NOMO-1 treated with DMSO at 0.1 percent for 48 hours (cell line): ENCODE data around the gene HRAS.
A peak's percentile ranks its signal among the peaks of the same experiment; 100 is the strongest.

Experiments
- DNase-seq: peaks from one replicate; lab custom pipeline; 2025; ENCODE audit not compliant: unreplicated experiment; lab: John Stamatoyannopoulos, UW

The HRAS gene

DNA sequence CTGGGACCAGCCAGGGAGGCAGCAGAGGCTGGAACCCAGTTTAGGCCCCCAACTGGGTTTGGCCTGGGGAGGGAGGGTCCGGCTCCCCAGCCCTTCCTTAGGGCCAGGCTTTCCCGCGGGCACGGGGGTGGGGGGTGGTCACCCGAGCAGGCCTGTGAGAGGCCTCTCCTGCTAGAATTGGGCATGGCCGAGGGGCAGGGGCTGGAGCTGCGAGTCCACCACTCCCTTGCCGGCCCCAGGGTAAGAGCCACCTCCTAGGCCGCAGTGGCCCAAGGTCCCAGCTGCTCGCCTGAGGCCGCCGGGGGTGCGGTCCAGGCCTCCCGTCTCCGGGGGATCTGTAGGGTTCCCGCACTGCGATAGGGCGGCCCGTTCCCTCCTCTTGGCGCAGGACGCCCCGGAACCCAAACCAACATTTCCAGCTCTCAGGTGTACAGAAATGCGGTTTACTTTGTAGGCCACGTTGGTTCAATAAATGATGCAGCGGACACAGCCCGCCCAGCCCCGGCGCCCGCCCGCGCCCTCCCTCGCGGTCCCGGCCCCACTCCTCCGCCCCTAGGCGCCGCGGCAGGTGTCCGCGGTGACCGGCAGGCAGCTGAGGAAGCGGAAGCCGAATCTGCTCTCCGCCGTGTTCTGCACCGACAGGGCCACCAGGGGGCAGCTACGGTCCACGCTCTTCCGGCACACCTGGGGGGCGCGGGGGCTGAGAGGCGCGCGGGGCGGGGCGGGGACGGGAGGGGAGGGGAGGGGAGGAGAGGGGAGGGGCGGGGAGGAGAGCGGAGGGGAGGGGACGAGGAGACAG lies 19.3 kb upstream of the HRAS start:
- peak; percentile 56 for DNase-seq

- DNase-seq = no peak
These were observed 18.6 kb upstream of the HRAS start for GRCh38 chr11:553988-554340.

DNA sequence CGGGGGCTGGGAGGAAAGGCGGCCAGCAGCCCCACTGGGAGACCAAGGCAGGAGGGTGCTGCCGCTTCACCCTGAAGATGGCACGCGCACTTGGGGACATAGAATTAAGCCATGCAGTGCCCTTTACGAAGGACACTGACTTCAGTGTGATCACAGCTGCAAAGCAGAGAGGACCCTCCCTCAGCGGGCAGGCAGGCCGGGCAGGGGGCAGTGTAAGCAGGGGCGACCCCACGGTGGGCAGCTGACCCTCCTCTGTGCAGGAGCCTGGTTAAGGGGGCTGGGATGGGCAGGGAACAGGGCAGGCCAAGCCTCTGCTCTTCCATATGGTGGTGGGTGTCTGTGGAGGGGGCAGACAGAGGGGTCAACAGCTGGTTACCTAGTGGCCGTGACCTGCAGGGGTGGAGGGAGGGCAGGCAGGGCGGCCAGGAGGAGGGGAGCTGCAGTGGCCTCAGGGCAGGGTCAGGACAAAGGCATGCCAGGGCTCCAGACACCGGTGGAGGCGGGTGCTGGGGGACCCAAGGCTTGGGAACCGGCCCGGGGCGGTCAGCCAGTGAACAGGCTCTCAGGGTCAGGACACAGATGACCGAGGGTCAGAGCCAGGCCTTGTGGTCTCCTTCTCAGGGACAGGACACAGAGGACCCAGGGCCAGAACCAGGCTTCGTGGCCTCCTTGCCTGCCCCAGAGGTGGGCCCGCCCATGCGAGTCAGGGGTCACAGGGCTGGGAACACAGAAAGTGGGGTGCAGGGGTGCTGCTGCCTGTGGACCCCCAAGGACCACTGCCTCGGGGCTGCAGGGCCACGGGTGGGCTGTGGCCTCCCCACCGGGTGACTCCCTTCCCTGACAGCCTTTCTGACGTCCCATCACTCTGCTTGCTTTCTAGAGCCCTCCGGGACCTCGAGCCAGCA lies 18.0 kb upstream of the HRAS start:
- no peak for DNase-seq

DNA sequence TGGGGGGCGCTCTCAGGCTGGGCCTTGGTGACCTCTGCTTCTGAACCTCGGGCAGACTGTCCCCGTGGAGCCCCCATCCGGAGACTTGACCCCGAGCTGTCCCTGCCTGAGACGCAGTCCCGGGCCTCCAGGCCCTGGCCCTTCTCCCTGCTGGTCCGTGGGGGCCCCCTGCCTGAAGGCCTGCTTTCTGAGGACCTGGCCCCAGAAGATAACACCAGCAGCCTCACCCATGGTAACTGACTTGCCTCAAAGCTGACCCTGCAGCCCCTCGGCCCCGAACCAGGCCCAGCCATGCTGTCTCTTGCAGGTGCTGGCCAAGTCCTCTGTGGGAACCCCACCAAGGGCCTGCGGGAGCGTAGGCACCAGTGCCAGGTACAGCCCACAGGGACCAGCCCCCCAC lies 16.2 kb upstream of the HRAS start:
- DNase-seq = no peak

- no peak for DNase-seq
These were observed 15.8 kb upstream of the HRAS start for GRCh38 chr11:551131-551530.

GRCh38 chr11:550746-551085 lies 15.3 kb upstream of the HRAS start:
- DNase-seq = no peak

DNA sequence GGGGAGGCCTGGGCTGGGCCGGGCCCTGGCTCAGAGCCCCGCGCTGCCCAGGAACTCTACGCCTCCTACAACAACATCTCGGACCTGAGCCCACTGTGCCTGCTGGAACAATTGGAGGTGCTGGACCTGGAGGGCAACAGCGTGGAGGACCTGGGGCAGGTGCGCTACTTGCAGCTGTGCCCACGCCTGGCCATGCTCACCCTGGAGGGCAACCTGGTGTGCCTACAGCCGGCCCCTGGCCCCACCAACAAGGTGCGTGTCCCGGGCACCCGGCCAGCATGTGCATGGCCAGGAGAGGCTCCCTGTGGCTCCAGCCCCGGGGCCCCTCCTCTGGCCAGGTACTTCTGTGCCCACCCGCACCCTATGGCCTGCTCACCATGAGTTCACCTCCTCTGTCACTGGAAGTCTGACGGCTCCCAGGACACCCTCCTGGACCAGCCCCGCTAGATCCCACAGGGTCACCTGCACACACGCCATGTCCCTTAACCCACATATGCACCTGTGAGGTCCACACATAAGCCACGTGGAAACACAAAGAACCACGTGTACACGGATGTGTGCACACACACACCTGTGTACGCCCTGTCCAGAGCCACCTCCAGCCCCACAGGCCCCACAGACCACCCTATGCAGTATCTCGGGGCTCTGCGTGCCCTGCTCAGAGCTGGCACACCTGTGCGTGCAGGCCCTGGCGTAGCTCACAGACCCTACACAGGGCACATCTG lies 14.8 kb upstream of the HRAS start:
- no peak for DNase-seq

DNA sequence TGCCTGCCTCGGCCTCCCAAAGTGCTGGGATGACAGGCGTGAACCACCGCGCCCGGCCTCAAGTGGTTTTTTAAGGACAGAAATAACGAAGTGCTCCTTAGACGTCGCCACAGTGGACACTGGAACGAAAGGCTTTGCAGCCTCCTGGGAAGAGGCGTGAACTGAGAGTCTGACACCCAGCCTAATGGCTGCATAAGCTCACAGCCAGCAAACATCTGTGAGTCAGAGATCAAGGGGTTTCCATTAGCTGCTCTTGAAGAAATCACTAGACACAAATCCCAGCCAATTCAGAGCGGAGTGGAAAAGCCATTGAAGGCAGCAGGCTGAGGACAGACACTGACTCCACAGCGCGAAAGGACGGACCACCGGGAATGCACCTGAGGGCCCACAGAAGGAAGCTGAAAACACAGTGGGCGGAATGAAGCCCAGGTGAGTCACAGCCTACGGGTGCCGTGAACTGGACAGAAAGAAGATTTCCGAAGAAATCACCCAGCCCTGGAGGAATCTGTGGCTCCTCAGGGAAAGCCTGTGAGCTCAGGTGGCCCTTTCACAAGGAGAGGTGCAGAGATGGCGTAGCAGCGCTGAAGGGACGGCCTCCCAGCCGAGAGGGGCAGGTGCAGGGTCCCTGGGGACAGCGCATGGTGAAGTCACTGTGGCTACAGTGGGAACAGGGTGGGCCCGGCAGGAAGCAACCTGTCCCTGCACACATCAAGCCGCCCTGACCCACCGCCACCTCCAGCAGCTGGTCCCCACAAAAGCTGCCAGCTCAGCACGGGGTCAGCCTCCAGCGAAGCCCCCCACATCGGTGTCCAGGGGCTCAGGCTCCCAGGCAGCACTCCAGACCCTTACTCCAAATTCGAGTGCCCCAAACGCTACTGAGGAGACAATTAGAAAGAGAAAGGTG lies 13.6 kb upstream of the HRAS start:
- DNase-seq = no peak

- DNase-seq = no peak
These were observed 9.8 kb upstream of the HRAS start for GRCh38 chr11:545171-545570.

DNA sequence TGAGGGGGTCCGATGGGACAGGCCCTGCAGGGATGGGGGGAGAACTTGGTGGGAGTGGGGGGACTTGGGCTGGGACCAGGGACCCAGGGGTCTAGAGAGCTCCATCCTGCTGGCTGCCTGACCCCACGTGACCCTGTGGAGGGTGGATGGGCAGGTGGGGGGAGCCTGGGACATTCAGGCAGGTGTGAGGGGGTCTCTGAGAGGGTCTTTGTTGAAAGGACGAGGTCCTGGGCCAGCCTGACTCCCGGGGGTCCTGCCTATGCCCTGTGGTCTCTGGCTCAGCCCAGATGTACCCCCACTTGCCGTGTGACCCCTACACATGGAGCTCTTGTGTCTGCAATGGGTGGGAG lies 9.4 kb upstream of the HRAS start:
- no peak for DNase-seq

- DNase-seq = no peak
These were observed 6.1 kb upstream of the HRAS start for GRCh38 chr11:541433-541885.

- DNase-seq = no peak
These were observed 5.4 kb upstream of the HRAS start for GRCh38 chr11:540583-541432.

DNA sequence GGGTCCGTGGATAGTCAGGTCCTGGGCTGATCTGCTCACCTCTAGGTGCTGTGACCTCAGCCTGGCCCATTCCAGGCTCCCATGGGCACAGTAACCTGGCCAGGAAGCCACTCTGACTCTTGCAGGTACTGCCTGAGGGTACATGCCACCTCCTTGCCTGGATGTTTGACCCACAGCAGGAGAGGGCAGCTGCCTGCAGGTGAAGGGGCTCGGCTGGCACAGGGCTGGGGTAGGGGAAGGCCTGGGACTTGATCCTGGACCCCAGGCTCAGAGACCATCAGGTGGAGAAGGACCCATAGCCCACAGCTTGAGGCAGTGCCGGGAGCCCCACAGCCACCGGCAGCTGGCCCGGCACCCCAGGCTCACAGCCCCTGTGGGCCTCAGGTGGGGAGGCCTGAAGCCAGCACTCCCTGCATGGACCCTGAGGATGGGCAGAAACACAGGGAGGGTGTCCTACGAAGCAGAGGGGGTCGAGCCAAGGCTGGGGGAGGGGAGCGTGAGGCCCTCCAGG lies 4.7 kb upstream of the HRAS start:
- no peak for DNase-seq

DNA sequence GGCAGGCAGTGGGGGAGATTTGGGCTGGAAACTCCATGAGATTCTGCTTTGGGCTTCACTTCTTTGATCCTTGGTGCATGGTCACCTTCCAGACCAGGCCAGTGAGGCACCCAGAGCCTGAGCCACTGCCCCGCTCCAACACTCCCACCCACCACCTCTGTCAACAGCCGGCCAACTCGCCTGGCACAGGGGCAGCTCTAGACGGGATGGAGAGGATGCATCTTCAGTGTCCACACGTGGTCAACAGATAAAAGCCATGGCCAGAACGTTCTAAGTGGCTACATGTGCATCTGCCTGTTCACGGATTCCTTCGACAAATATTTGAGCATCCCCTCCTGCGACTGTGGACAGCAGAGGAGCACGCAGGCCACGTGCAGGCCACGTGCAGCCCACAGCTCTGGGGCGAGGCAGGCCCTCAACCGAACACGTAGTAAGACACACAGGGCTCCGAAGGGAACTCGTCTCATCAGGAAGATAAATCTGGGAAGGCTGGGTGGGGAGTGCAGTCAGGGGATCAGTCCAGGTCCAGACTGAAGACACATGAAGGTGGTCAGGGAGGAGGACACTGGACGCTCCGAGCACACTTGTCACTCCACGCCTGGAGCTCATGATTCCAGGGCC lies 3.2 kb upstream of the HRAS start:
- no peak for DNase-seq

DNA sequence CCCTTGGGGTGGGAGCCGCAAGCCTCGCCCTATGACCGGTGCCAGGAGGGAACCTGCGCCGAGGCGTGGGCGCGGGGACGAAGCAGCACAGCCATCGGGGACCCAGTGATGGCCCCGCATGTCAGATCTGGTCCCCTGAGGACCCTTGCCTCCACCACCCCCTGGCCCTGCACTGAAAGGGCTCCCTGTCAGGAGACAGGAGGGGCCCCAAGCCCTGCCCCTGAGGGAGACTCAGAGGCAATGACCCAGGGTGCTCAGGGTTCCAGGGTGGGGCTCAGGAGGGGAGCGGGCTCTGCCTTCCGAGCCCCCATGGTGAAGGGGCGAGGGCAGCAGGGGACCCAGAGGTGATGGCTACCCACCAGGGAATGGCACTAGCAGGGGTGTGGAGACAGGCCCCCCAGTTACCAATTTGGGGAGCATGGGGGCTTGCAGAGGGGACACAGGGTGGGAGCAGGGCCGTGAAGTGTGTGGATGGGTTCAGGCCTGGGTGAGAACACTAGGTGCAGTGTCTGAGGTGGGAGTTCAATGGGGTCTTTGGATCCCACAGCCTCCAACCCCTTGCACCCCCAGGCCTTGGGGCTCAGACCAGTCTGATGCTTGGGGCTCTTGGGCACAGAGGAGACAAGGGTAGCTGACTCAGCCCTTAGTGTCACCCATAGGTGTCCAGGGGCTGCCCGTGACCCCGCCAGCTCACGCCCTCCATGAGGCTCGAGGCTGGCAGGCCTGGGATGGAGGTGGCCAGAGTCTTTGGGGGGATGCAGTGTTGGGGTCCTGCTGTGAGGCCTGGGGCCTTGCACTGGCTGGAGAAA lies 2.5 kb upstream of the HRAS start:
- no peak for DNase-seq

- peak; percentile 84 for DNase-seq
These were observed 1.7 kb upstream of the HRAS start, which contains the start of gene LRRC56 for GRCh38 chr11:536841-537621. Gene LRRC56, plus strand, starts transcription at chr11:537527. Its CDS starts 3,158 bp downstream, at chr11:540685.

DNA sequence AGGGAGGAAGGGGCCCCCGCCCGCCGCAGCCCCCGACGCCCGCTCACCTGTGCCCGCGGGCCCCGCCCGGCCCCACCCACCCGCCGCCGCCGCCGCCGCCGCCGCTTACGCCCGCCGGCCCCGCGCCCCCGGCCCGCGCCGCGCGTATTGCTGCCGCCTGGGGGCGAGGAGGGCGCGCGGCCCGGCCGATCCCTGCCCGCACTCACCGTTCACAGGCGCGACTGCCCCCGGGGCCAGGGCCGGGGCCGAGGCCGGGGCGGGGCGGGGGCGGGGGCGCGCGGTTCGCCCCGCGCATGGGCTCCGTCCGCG lies 212 bp downstream of the HRAS start:
- no peak for DNase-seq
